ENCODE results near the gene ALOX5AP.
A peak's percentile ranks its signal among the peaks of the same experiment; 100 is the strongest.
"Not testable (repeated sequence)": the region's sequence is repeated elsewhere in the genome, so short reads cannot be mapped to it uniquely, and the experiment has no call there.

The ALOX5AP gene

DNA sequence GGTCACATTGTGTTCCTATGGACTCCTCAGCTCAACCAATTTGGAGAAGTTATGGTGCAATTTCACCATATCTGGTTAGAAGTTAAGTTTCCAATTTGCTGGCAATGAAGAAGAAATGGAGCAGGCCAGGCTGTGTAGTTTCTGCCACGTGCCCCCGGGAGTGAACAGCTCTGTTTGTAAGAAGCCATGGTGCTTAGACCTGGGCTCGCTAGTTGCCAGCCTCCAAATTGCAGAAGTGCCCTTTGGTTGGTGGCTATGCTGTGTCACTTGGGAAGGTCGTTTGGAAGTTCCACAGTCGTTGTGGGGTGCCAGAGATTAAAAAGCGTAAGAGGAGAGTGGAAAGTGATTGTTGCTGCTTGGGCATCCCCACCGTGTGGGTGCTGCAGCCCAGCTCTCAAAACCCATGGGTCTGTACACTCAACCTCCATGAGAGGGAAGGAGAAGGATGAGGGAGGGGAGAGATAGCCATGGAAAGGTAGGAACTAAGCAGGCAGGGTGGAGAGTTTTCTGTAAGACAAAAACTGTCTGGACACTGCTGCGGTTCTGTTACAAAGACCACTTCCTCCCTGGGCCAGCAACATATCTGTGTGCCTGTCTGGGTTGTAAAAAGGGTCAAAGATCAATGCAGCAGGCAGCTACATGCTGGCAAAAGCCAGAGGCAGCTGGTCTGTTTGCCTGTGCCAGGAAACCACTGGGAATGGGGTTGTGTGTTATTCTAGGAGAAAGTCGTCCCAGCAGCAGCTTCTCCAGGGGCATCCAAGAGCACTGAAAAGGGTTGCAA lies 10.8 kb downstream of the ALOX5AP start:
- peaks cover 42% of the 10 kb centered on the region for H3K4me1 Mint-ChIP-seq
- no peaks in the 10 kb centered on the region for H3K9me3 Mint-ChIP-seq
- peak overlapping the region; percentile 67 for H3K4me3 Mint-ChIP-seq
- no peak for DNase-seq (ENCODE audit: low spot score in 2 of 2)
- H3K36me3 Mint-ChIP-seq (ENCODE audit: insufficient read depth), result peaks cover 19% of the 10 kb centered on the region
- peak overlapping the region; percentile 87 for H3K27ac Mint-ChIP-seq (ENCODE audit: low read depth)
- no peak for ATAC-seq (replicated peaks; ENCODE audit: extremely low read depth, poor library complexity, severe bottlenecking)
- H3K27me3 Mint-ChIP-seq, result no peaks in the 10 kb centered on the region

DNA sequence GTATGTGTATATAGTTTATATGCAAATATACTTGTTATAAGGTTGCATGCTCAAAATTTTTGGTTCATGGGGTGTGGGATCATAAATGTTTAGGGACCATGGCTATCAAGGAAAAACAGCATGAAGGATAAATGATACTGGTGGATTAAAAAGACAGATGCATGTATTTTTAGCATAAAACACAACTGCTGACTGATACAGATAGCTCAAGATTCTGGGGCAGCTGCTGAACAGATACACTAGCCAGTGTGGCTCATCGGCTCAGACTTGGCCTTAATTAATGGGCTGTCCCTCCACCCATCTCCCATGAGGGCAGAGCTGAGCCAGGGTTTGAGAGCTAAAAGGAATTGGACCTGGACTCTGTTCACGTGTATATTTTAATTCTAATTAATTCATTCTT lies 11.4 kb downstream of the ALOX5AP start:
- Mint-ChIP-seq H3K36me3 (ENCODE audit: insufficient read depth) (peaks cover 19% of the 10 kb centered on the region), H3K4me1 (peaks cover 42% of the 10 kb centered on the region), H3K27me3 (no peaks in the 10 kb centered on the region), H3K4me3 (no peak overlapping the region), H3K9me3 (no peaks in the 10 kb centered on the region), H3K27ac (ENCODE audit: low read depth) (no peak overlapping the region)
- no peak for DNase-seq (ENCODE audit: low spot score in 2 of 2)
- no peak for ATAC-seq (replicated peaks; ENCODE audit: extremely low read depth, poor library complexity, severe bottlenecking)

DNA sequence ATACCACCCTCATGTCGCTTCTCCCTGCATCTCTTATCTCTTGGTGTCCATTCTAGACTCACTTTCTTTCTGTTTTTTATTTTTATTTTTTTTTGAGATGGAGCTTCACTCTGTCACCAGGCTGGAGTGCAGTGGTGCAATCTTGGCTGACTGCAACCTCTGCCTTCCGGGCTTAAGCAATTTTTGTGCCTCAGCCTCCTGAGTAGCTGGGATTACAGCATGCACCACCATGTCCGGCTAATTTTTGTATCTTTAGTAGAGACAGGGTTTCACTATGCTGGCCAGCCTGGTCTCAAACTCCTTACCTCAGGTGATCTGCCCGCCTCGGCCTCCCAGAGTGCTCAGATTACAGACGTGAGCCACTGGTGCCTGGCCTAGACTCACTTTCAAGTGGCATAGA lies 12.5 kb downstream of the ALOX5AP start:
- H3K27me3 Mint-ChIP-seq; H3K27ac Mint-ChIP-seq (ENCODE audit: low read depth); DNase-seq (ENCODE audit: low spot score in 2 of 2); ATAC-seq (replicated peaks; ENCODE audit: extremely low read depth, poor library complexity, severe bottlenecking); H3K9me3 Mint-ChIP-seq; H3K4me3 Mint-ChIP-seq: not testable (repeated sequence)
- peaks cover 41% of the 10 kb centered on the region for H3K4me1 Mint-ChIP-seq
- H3K36me3 Mint-ChIP-seq (ENCODE audit: insufficient read depth), result peaks cover 21% of the 10 kb centered on the region

DNA sequence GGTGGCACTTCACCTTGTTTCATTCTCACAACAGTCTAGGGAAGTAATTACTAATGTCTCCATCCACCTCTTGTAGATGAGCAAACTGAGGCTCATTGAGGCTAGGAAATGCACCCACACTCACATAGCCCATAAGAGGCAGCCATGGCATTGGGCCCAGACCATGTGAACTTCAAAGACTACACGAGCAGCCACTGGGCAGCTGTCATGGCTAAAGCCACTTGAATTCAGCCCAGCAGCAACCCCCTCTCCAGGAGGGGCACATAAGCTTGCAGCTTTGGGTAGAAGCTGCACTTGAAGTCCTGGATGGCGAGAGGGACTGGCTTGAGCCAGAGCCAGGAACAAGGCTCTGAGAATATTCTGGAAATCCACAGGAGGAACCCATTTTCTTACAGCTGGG lies 13.4 kb downstream of the ALOX5AP start:
- Mint-ChIP-seq H3K36me3 (ENCODE audit: insufficient read depth) (peaks cover 16% of the 10 kb centered on the region), H3K4me3 (no peak overlapping the region), H3K27ac (ENCODE audit: low read depth) (no peak overlapping the region), H3K9me3 (no peaks in the 10 kb centered on the region), H3K27me3 (no peaks in the 10 kb centered on the region), H3K4me1 (peaks cover 36% of the 10 kb centered on the region)
- no peak for DNase-seq (ENCODE audit: low spot score in 2 of 2)
- ATAC-seq (replicated peaks; ENCODE audit: extremely low read depth, poor library complexity, severe bottlenecking), result no peak

DNA sequence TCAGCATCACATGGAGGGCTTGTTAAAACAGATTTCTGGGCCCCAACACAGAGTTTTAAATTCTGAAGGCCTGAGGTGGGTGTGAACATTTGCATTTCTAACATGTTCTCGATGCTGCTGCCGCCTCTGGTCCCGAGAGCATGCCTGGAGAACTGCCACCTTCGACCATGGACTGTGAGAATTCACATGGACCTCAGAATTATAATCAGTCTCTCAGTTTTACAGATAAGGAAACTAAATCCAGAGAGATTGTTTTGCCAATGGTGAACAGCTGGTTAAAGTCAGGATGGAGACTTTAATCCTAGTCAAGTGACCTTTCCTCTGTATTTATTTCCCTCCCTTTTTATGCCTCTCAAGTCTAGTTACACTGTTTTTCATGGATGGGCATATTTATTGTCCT lies 14.7 kb downstream of the ALOX5AP start:
- H3K27me3 Mint-ChIP-seq, result no peaks in the 10 kb centered on the region
- H3K27ac Mint-ChIP-seq (ENCODE audit: low read depth), result peak overlapping the region; percentile 17
- peaks cover 23% of the 10 kb centered on the region for H3K4me1 Mint-ChIP-seq
- ATAC-seq (replicated peaks; ENCODE audit: extremely low read depth, poor library complexity, severe bottlenecking) (no peak), DNase-seq (ENCODE audit: low spot score in 2 of 2) (no peak)
- no peak overlapping the region for H3K4me3 Mint-ChIP-seq
- no peaks in the 10 kb centered on the region for H3K9me3 Mint-ChIP-seq
- H3K36me3 Mint-ChIP-seq (ENCODE audit: insufficient read depth), result peaks cover 11% of the 10 kb centered on the region

DNA sequence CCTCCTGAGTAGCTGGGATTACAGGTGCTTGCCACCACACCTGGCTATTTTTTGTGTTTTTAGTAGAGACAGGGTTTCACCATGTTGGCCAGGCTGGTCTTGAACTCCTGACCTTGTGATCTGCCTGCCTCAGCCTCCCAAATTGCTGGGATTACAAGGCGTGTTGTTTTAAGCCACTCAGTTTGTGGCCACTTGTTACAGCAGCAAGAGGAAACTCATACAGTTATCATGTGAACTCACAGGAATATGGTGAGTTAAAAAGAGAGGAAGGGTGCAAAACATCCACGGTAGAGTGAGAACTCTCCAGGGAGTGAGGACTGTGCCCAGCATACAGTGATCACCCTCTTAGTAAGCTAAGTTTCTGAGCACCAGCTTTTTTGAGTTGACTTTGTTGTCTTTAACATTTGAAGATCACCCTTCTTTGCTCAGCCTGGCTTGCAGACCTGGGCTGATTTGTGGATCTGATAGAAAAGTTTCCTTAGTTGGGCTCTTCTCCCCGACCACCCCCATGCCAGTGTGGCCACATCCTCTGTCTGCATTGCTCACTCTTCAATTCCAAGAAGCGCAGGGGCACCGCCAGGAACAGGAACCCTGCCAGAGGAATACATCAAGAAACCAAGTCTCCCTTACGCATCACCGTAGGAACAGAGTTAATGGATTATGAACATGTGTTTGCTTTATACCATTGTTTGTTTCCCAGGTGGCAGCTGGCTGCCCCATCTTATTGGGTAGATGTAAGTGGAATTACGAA lies 16.0 kb downstream of the ALOX5AP start:
- peaks cover 10% of the 10 kb centered on the region for H3K4me1 Mint-ChIP-seq

DNA sequence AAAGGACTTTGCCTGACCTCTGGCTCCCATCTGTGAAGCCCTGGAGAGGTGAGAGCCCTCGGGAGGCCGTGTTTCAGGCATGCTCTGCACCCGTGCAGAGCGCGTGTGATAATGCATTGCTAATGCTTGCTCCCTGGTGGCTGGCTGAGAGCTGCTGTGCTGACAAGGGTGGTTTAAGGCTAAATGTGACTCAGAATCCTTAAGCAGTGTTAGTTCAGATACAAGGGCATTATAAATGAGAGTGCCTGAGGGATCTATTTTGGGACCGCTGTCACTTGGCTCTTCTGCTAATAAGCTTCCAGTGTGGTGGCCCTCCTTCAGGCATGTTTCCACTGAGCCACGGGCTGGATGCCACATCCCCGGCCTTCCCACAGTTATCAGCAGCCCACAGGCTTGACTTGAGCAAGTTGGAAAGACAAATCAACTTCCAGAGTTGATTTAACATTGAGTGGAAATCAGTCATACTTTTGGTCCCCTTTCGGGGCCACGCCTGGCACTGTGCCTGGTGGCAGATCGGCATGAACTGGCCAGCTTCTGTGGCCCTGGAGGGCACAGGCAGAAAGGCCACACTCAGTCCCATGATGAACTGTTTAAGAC lies 17.0 kb downstream of the ALOX5AP start:
- DNase-seq (ENCODE audit: low spot score in 2 of 2), result no peak
- no peak for ATAC-seq (replicated peaks; ENCODE audit: extremely low read depth, poor library complexity, severe bottlenecking)
- Mint-ChIP-seq H3K36me3 (ENCODE audit: insufficient read depth) (peaks cover 6% of the 10 kb centered on the region), H3K4me3 (no peak overlapping the region), H3K4me1 (peaks cover 5% of the 10 kb centered on the region), H3K9me3 (no peaks in the 10 kb centered on the region), H3K27ac (ENCODE audit: low read depth) (no peak overlapping the region), H3K27me3 (no peaks in the 10 kb centered on the region)

More for the DNA sequence above, 16.0 kb downstream of the ALOX5AP start:
- peaks cover 11% of the 10 kb centered on the region for H3K36me3 Mint-ChIP-seq (ENCODE audit: insufficient read depth)
- H3K9me3 Mint-ChIP-seq, result no peaks in the 10 kb centered on the region
- DNase-seq (ENCODE audit: low spot score in 2 of 2) (no peak), ATAC-seq (replicated peaks; ENCODE audit: extremely low read depth, poor library complexity, severe bottlenecking) (no peak)
- H3K27me3 Mint-ChIP-seq, result no peaks in the 10 kb centered on the region
- no peak overlapping the region for H3K4me3 Mint-ChIP-seq
- H3K27ac Mint-ChIP-seq (ENCODE audit: low read depth), result no peak overlapping the region

DNA sequence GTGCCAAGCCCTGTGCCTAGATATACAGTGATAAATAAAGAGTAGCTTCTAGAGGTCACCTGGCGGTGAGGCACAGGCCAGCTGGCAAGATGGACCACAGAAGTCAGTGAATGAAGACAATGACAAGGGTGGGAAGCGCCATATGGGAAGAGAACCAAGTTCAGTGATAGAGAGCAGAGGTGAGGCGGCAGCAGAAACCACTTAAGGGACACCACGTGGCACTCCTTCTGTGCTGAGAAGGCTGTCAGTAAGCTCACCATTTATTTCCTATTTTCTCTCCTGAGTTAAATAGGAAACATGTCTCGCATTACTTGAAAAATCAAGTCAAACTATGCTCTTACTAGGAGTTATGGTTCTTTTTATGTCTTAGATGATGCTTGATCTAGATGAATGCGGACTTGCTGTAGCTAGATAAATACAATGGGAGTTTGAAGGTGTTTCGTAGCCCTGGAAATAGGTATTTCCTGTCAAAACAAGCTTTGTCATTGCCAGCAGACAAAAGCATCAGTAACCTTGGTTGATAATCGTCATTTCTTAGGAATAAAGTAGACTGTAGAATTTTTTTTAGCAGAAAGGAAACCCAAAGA lies 17.8 kb downstream of the ALOX5AP start:
- no peaks in the 10 kb centered on the region for H3K9me3 Mint-ChIP-seq

DNA sequence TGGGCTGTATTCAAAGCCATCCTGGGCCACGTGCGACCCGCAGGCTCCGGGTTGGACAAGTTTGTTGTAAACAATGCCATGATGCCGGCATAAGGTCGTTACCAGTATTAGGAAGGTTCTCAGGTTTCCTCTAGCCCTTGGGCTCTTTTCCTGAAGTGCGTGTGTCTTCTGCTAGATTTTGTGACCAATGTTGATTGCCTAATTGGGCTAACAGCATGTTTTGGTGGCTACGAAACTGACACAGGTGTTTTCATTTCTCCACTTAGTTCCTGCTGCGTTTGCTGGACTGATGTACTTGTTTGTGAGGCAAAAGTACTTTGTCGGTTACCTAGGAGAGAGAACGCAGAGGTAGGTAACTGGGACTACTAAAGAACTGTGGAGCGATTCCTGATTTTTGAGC lies 20.3 kb downstream of the ALOX5AP start:
- no peak overlapping the region for H3K4me3 Mint-ChIP-seq
- peaks cover 11% of the 10 kb centered on the region for H3K36me3 Mint-ChIP-seq (ENCODE audit: insufficient read depth)
- no peak for ATAC-seq (replicated peaks; ENCODE audit: extremely low read depth, poor library complexity, severe bottlenecking)

More for the DNA sequence above, 17.8 kb downstream of the ALOX5AP start:
- no peak overlapping the region for H3K4me3 Mint-ChIP-seq
- DNase-seq (ENCODE audit: low spot score in 2 of 2) (no peak), ATAC-seq (replicated peaks; ENCODE audit: extremely low read depth, poor library complexity, severe bottlenecking) (no peak)
- peaks cover 11% of the 10 kb centered on the region for H3K4me1 Mint-ChIP-seq
- no peaks in the 10 kb centered on the region for H3K27me3 Mint-ChIP-seq
- H3K27ac Mint-ChIP-seq (ENCODE audit: low read depth), result no peak overlapping the region
- H3K36me3 Mint-ChIP-seq (ENCODE audit: insufficient read depth), result peaks cover 5% of the 10 kb centered on the region

DNA sequence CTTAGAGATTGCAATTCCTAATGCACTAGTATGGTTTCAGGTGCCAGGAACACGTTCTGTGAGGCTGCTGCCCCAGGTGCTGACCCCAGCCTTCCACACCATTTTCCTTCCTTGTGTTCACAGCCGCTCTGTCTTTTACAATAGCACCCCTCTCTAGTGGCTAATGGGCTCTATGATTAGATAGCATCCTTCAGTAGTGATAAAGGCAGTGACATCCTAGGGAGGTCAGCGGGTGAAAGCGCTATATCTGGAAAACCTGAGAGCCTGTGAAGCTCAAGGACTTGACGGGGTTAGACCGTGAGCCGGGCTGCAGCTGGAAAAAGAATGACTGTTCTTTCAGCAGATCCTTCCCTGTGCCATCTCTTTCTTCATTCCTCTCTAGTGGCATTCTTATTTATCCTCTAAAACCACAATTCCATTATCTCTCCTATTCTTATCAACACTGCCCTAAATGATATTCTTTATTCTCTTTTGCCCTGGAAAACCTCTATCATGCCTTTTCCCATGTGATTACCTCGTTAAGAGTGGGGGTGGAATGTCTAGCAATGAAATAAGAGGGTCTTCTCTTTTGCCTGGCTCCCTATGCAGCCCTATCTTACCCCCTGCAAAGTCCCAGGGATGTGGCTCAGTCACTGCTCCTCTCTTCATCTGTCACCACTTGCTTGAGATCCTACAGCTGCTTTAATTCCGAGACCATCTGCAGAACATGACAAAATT lies 21.8 kb downstream of the ALOX5AP start:
- Mint-ChIP-seq H3K27me3 (no peaks in the 10 kb centered on the region), H3K4me1 (peaks cover 22% of the 10 kb centered on the region), H3K36me3 (ENCODE audit: insufficient read depth) (peaks cover 9% of the 10 kb centered on the region), H3K9me3 (no peaks in the 10 kb centered on the region), H3K4me3 (no peak overlapping the region), H3K27ac (ENCODE audit: low read depth) (no peak overlapping the region)
- no peak for DNase-seq (ENCODE audit: low spot score in 2 of 2)
- no peak for ATAC-seq (replicated peaks; ENCODE audit: extremely low read depth, poor library complexity, severe bottlenecking)

More for the DNA sequence above, 20.3 kb downstream of the ALOX5AP start:
- no peaks in the 10 kb centered on the region for H3K27me3 Mint-ChIP-seq
- H3K9me3 Mint-ChIP-seq, result no peaks in the 10 kb centered on the region
- no peak for DNase-seq (ENCODE audit: low spot score in 2 of 2)
- H3K27ac Mint-ChIP-seq (ENCODE audit: low read depth), result no peak overlapping the region
- peaks cover 22% of the 10 kb centered on the region for H3K4me1 Mint-ChIP-seq

DNA sequence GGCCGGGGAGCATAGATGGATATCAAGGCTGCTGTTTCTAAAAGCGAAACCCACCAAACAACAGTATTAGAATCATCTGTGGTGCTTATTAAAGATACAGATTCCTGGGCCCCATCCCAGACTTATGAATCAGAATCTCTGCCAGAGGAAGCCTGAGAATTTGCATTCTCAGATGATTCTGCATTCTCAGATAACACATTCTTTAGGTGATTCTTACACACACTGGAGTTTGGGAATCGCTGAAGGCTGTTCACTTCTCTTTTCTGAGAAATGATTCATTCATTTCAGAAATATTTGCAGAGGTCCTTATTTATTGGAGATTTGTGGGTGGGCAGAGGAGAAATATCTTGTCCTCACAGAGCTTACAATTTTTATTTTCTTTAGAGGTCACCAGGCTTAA lies 24.4 kb downstream of the ALOX5AP start:
- peaks cover 18% of the 10 kb centered on the region for H3K36me3 Mint-ChIP-seq (ENCODE audit: insufficient read depth)
- H3K27me3 Mint-ChIP-seq, result no peaks in the 10 kb centered on the region
- H3K4me1 Mint-ChIP-seq, result peaks cover 18% of the 10 kb centered on the region
- H3K27ac Mint-ChIP-seq (ENCODE audit: low read depth), result no peak overlapping the region
- no peak overlapping the region for H3K4me3 Mint-ChIP-seq
- no peak for DNase-seq (ENCODE audit: low spot score in 2 of 2)
- no peak for ATAC-seq (replicated peaks; ENCODE audit: extremely low read depth, poor library complexity, severe bottlenecking)
- no peaks in the 10 kb centered on the region for H3K9me3 Mint-ChIP-seq

DNA sequence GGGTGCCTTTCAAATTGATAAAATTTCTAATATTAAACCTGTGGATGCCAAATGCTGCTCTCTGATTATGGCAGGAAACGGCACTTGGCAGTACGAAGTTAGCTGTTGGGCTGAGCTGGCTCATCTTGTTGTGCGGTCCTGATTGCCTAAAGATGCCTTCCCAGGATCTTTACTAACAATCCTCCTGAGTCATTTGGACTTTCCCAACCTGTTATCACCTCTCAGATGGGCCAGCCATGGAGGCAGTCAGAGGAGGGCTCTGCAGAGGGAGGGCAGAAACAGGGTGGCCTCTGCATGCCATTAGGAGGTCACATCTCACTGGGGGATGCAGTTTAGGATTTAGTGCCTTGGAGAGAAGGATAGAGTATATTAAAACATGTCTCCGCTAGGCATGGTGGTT lies 27.3 kb downstream of the ALOX5AP start:
- Mint-ChIP-seq H3K27ac (ENCODE audit: low read depth) (peak overlapping the region; percentile 17), H3K4me1 (peaks cover 27% of the 10 kb centered on the region), H3K36me3 (ENCODE audit: insufficient read depth) (peaks cover 16% of the 10 kb centered on the region), H3K9me3 (no peaks in the 10 kb centered on the region), H3K4me3 (no peak overlapping the region), H3K27me3 (no peaks in the 10 kb centered on the region)
- ATAC-seq (replicated peaks; ENCODE audit: extremely low read depth, poor library complexity, severe bottlenecking), result no peak
- no peak for DNase-seq (ENCODE audit: low spot score in 2 of 2)

Data from central memory CD8-positive, alpha-beta T cell (primary cell).